Stimulated activated CD8-positive, alpha-beta memory T cell treated with anti-CD3 and anti-CD28 coated beads, Interleukin-7, amount 100 ng/mL, for 24 hours (primary cell): ENCODE measurements around the gene CDC73.

Experiments
- DNase-seq: peaks from one replicate; pipeline ENCODE4 v3.0.0-alpha.2; 2020; ENCODE audit warnings: low read depth

The CDC73 gene

GRCh38 chr1:193293726-193294125 lies 171.9 kb downstream of the CDC73 start:
- no peak for DNase-seq

GRCh38 chr1:193299038-193299437 lies 177.2 kb downstream of the CDC73 start:
- DNase-seq: no peak

GRCh38 chr1:193301746-193302145 lies 179.9 kb downstream of the CDC73 start:
- DNase-seq: no peak

GRCh38 chr1:193303849-193304248 lies 182.0 kb downstream of the CDC73 start:
- DNase-seq: no peak
